Activated T-helper 2 cell treated with anti-CD3 and anti-CD28 coated beads, Interferon-gamma antibody, Interleukin-2, Interleukin-4, amounts not matched to agents 10 μg/mL and 5 μg/mL and 100 μg/mL, durations not matched to agents 14 hours and 24 hours and 36 hours (primary cell): ENCODE measurements around the gene AVPR1B. TPM values are rescaled to one million over a fixed set of nuclear protein-coding genes. Genes with fewer than 3 reads are reported as not detected.

Experiments used
- DNase-seq: peaks from one replicate; pipeline ENCODE4 v3.0.0; 2021; ENCODE audit warnings: low spot score
- H3K27ac Mint-ChIP-seq: one replicate; pipeline ENCODE4 v1.8.0; 2021; ENCODE audit warnings: mixed read lengths
- H3K27me3 Mint-ChIP-seq: one replicate; pipeline ENCODE4 v1.8.0; 2021; ENCODE audit warnings: low read depth, mixed read lengths
- H3K36me3 Mint-ChIP-seq: one replicate; pipeline ENCODE4 v1.8.0; 2021; ENCODE audit warnings: low read depth, mixed read lengths
- H3K4me1 Mint-ChIP-seq: one replicate; pipeline ENCODE4 v1.8.0; 2021; ENCODE audit warnings: low read depth, mixed read lengths
- H3K4me3 Mint-ChIP-seq: one replicate; pipeline ENCODE4 v1.8.0; 2021; ENCODE audit warnings: low read depth, mild to moderate bottlenecking, moderate library complexity, mixed read lengths
- H3K9me3 Mint-ChIP-seq: one replicate; pipeline ENCODE4 v1.8.0; 2021; ENCODE audit warnings: mixed read lengths
- intact Hi-C: fragments of 100-400 bp; cut with micrococcal nuclease; formaldehyde crosslinking; loops from one replicate; pipeline ENCODE4 v1.15.1; 2023
- total RNA-seq: library from RNA; stranded (reverse); gene quantifications from 2 replicates; pipeline ENCODE4 v1.2.3, GENCODE V29; 2022

AVPR1B gene
- total RNA-seq, 1 donor from 2014 or later, result not detected

GRCh38 chr1:206087091-206087490, 30.1 kb downstream of the AVPR1B start:
- no peaks in the 10 kb centered on the region for H3K36me3 Mint-ChIP-seq

DNA sequence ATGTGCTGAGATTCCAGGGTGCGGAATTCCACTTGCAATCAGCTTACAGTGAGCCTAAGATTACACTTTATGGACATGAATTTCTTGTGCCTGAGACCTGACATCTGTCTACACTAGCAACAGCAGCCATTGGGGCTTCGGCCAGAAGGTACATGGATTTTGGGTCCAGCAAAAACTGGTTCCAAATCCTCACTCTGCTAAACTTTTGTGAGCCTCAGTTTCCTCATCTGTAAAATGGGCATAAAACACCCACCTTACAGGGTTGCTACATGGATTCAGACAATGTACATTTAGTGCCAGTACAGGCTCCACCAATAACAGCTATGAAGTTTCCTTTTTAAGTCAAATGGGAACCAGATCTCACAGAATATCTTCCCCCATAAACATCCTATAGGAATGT, 33.4 kb downstream of the AVPR1B start:
- H3K9me3 Mint-ChIP-seq, result no peaks in the 10 kb centered on the region
- intact Hi-C loops, result no loop called here
- no peak overlapping the region for H3K27ac Mint-ChIP-seq
- peaks cover 57% of the 10 kb centered on the region for H3K27me3 Mint-ChIP-seq
- no peaks in the 10 kb centered on the region for H3K36me3 Mint-ChIP-seq
- no peak overlapping the region for H3K4me3 Mint-ChIP-seq
- DNase-seq, result no peak
- H3K4me1 Mint-ChIP-seq, result peaks cover 17% of the 10 kb centered on the region

More at GRCh38 chr1:206087091-206087490, 30.1 kb downstream of the AVPR1B start:
- H3K27me3 Mint-ChIP-seq, result peaks cover 54% of the 10 kb centered on the region
- intact Hi-C loops, result no loop called here
- H3K9me3 Mint-ChIP-seq, result no peaks in the 10 kb centered on the region
- H3K4me1 Mint-ChIP-seq, result no peaks in the 10 kb centered on the region
- H3K4me3 Mint-ChIP-seq, result no peak overlapping the region
- no peak for DNase-seq
- no peak overlapping the region for H3K27ac Mint-ChIP-seq

GRCh38 chr1:206082831-206083695, 34.1 kb downstream of the AVPR1B start:
- Mint-ChIP-seq H3K4me3 (no peak overlapping the region), H3K27me3 (peaks cover 55% of the 10 kb centered on the region), H3K9me3 (no peaks in the 10 kb centered on the region), H3K36me3 (no peaks in the 10 kb centered on the region), H3K27ac (no peak overlapping the region), H3K4me1 (peaks cover 17% of the 10 kb centered on the region)
- DNase-seq, result no peak
- intact Hi-C loops, result no loop called here

- H3K27me3 Mint-ChIP-seq, result peaks cover 58% of the 10 kb centered on the region
- H3K27ac Mint-ChIP-seq, result no peak overlapping the region
- H3K4me3 Mint-ChIP-seq, result no peak overlapping the region
- no peak for DNase-seq
- H3K4me1 Mint-ChIP-seq, result peaks cover 17% of the 10 kb centered on the region
- no peaks in the 10 kb centered on the region for H3K9me3 Mint-ChIP-seq
- intact Hi-C loops, result no loop called here
- H3K36me3 Mint-ChIP-seq, result no peaks in the 10 kb centered on the region
Observed at GRCh38 chr1:206081856-206082255, 35.3 kb downstream of the AVPR1B start.

GRCh38 chr1:206080026-206080820, 37.0 kb downstream of the AVPR1B start:
- DNase-seq, result no peak
- Mint-ChIP-seq H3K36me3 (no peaks in the 10 kb centered on the region), H3K27ac (no peak overlapping the region), H3K4me3 (no peak overlapping the region), H3K27me3 (peaks cover 61% of the 10 kb centered on the region), H3K4me1 (peaks cover 17% of the 10 kb centered on the region), H3K9me3 (no peaks in the 10 kb centered on the region)
- intact Hi-C loops, result no loop called here

- Mint-ChIP-seq H3K27ac (no peak overlapping the region), H3K27me3 (peaks cover 59% of the 10 kb centered on the region), H3K4me3 (no peak overlapping the region), H3K36me3 (no peaks in the 10 kb centered on the region), H3K9me3 (no peaks in the 10 kb centered on the region), H3K4me1 (peaks cover 17% of the 10 kb centered on the region)
- DNase-seq, result no peak
- intact Hi-C loops, result no loop called here
Observed at GRCh38 chr1:206079135-206079534, 38.1 kb downstream of the AVPR1B start.

DNA sequence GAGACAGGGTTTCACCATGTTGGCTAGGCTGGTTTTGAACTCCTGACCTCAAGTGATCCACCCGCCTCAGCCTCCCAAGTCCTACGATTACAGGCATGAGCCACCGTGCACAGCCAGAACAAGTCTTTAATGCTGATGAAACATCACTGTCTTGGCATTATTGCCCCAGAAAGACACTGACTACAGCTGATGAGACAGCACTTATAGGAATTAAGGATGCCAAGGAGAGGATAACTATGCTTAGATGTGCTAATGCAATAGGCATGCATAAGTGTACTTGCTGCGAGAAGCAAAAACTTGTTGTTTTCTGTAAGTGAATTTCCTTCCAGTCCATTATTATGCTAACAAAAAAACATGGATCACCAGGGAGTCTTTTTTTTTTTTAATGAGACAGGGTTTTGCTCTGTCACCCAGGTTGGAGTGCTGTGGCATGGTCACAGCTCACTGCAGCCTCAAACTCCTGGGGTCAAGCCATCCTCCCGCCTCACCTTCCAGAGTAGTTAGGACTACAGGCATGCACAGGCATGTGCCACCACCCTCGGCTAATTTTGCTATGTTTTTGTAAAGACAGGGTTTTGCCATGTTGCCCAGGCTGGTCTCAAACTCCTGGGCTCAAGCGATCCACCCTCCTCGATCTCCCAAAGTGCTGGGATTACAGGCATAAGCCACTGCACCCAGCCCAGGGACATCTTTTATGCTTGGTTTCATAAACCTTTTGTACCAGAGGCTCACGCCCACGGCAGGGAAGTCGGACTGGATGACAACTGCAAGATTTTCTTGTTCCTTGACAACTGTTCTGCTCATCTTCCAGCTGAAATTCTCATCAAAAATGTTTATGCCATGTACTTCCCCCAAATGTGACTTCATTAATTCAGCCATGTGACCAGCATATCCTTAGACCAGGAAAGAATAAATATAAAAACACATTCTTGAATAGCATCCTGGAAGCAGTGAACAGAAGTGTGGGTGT, 41.1 kb downstream of the AVPR1B start:
- Mint-ChIP-seq H3K9me3 (no peaks in the 10 kb centered on the region), H3K27ac (no peak overlapping the region), H3K27me3 (peaks cover 53% of the 10 kb centered on the region), H3K4me3 (no peak overlapping the region), H3K36me3 (no peaks in the 10 kb centered on the region), H3K4me1 (peaks cover 16% of the 10 kb centered on the region)
- no peak for DNase-seq
- intact Hi-C loops, result no loop called here

GRCh38 chr1:206074839-206075238, 42.3 kb downstream of the AVPR1B start:
- H3K4me3 Mint-ChIP-seq, result no peak overlapping the region
- no peaks in the 10 kb centered on the region for H3K36me3 Mint-ChIP-seq
- peaks cover 51% of the 10 kb centered on the region for H3K27me3 Mint-ChIP-seq
- DNase-seq, result no peak
- no peaks in the 10 kb centered on the region for H3K9me3 Mint-ChIP-seq
- no peak overlapping the region for H3K27ac Mint-ChIP-seq
- intact Hi-C loops, result no loop called here
- peaks cover 4% of the 10 kb centered on the region for H3K4me1 Mint-ChIP-seq

GRCh38 chr1:206070627-206071304, 46.4 kb downstream of the AVPR1B start:
- intact Hi-C loops, result no loop called here
- Mint-ChIP-seq H3K27ac (no peak overlapping the region), H3K27me3 (peaks cover 61% of the 10 kb centered on the region), H3K4me3 (no peak overlapping the region), H3K9me3 (no peaks in the 10 kb centered on the region), H3K36me3 (no peaks in the 10 kb centered on the region), H3K4me1 (no peaks in the 10 kb centered on the region)
- DNase-seq, result no peak

- no peaks in the 10 kb centered on the region for H3K4me1 Mint-ChIP-seq
- intact Hi-C loops, result no loop called here
- H3K4me3 Mint-ChIP-seq, result no peak overlapping the region
- no peak overlapping the region for H3K27ac Mint-ChIP-seq
- H3K9me3 Mint-ChIP-seq, result no peaks in the 10 kb centered on the region
- no peaks in the 10 kb centered on the region for H3K36me3 Mint-ChIP-seq
- no peak for DNase-seq
- peaks cover 49% of the 10 kb centered on the region for H3K27me3 Mint-ChIP-seq
Observed at GRCh38 chr1:206068314-206068713, 48.9 kb downstream of the AVPR1B start.

GRCh38 chr1:206067486-206068227, 49.5 kb downstream of the AVPR1B start:
- peaks cover 48% of the 10 kb centered on the region for H3K27me3 Mint-ChIP-seq
- H3K9me3 Mint-ChIP-seq, result peaks cover 3% of the 10 kb centered on the region
- H3K4me3 Mint-ChIP-seq, result no peak overlapping the region
- no peaks in the 10 kb centered on the region for H3K4me1 Mint-ChIP-seq
- DNase-seq, result no peak
- intact Hi-C loops, result no loop called here
- H3K36me3 Mint-ChIP-seq, result no peaks in the 10 kb centered on the region
- H3K27ac Mint-ChIP-seq, result no peak overlapping the region
